ENCODE measurements around the gene SGF29. TPM values are rescaled to one million over a fixed set of nuclear protein-coding genes. Genes with fewer than 3 reads are reported as not detected.

SGF29 gene
- 40.6 TPM for total RNA-seq
- long read RNA-seq, transcript SGF29-201 (10 exons, 1,153 nt), result major isoform, 21 of 36 reads
- long read RNA-seq, partial matches to known transcripts, result 2 of 36 reads
- long read RNA-seq, other reads (novel, unspliced or antisense), result 12 of 36 reads

GRCh38 chr16:28553776-28554633 is at the start of gene SGF29:
Gene SGF29, plus strand, starts transcription at chr16:28553920. Its CDS starts 27,150 bp downstream, at chr16:28581070.
- no peaks in the 10 kb centered on the region for H3K27me3 ChIP-seq (ENCODE audit: low read depth)
- intact Hi-C loops (cut with DNase I), result no loop called here
- TF ChIP-seq CTCF (IDR thresholded peaks at IDR 0.05), result peak; percentile 56
- peak; percentile 94 for DNase-seq
- peak; percentile 96 to 98 for ATAC-seq
- peaks cover 21% of the 10 kb centered on the region for H3K36me3 ChIP-seq
- peak within 1 kb of the TSS; percentile 98 for H3K27ac ChIP-seq
- no peaks in the 10 kb centered on the region for H3K9me3 ChIP-seq
- H3K4me1 ChIP-seq, result peaks cover 24% of the 10 kb centered on the region
- H3K4me3 ChIP-seq, result peak within 1 kb of the TSS; percentile 80

GRCh38 chr16:28504707-28505404 is 48.9 kb upstream of the SGF29 start:
- intact Hi-C loops (cut with DNase I), result no loop called here
- Histone ChIP-seq H3K4me1 (peaks cover 6% of the 10 kb centered on the region), H3K27ac (no peak overlapping the region), H3K9me3 (no peaks in the 10 kb centered on the region), H3K36me3 (no peaks in the 10 kb centered on the region), H3K4me3 (no peak overlapping the region), H3K27me3 (ENCODE audit: low read depth) (no peaks in the 10 kb centered on the region)
- DNase-seq (no peak), ATAC-seq (no peak)
- no peak for TF ChIP-seq CTCF (IDR thresholded peaks at IDR 0.05)

GRCh38 chr16:28505489-28506137 is 48.1 kb upstream of the SGF29 start:
- Histone ChIP-seq H3K4me1 (peaks cover 6% of the 10 kb centered on the region), H3K9me3 (no peaks in the 10 kb centered on the region), H3K4me3 (peak overlapping the region; percentile 31), H3K27me3 (ENCODE audit: low read depth) (no peaks in the 10 kb centered on the region), H3K27ac (peak overlapping the region; percentile 31), H3K36me3 (no peaks in the 10 kb centered on the region)
- DNase-seq, result no peak
- intact Hi-C loops (cut with DNase I), result no loop called here
- no peak for TF ChIP-seq CTCF (IDR thresholded peaks at IDR 0.05)
- no peak for ATAC-seq

- no peaks in the 10 kb centered on the region for H3K9me3 ChIP-seq
- TF ChIP-seq CTCF (IDR thresholded peaks at IDR 0.05), result no peak
- DNase-seq, result no peak
- peaks cover 6% of the 10 kb centered on the region for H3K4me1 ChIP-seq
- no peak overlapping the region for H3K4me3 ChIP-seq
- ATAC-seq, result no peak
- intact Hi-C loops (cut with DNase I), result no loop called here
- H3K36me3 ChIP-seq, result no peaks in the 10 kb centered on the region
- H3K27me3 ChIP-seq (ENCODE audit: low read depth), result no peaks in the 10 kb centered on the region
- H3K27ac ChIP-seq, result no peak overlapping the region
Observed at GRCh38 chr16:28511031-28511430, 42.7 kb upstream of the SGF29 start.
